GM19035 (cell line): Measurements from ENCODE around the gene IDS.
"Not testable (repeated sequence)": the region's sequence is repeated elsewhere in the genome, so short reads cannot be mapped to it uniquely, and the experiment has no call there.

ENCODE experiments used
- ATAC-seq: cut with Tn5 transposase; IDR thresholded peaks from one replicate; pipeline ENCODE4 v1.9.1; 2021; ENCODE audit not compliant: unreplicated experiment

The IDS gene, protein sequence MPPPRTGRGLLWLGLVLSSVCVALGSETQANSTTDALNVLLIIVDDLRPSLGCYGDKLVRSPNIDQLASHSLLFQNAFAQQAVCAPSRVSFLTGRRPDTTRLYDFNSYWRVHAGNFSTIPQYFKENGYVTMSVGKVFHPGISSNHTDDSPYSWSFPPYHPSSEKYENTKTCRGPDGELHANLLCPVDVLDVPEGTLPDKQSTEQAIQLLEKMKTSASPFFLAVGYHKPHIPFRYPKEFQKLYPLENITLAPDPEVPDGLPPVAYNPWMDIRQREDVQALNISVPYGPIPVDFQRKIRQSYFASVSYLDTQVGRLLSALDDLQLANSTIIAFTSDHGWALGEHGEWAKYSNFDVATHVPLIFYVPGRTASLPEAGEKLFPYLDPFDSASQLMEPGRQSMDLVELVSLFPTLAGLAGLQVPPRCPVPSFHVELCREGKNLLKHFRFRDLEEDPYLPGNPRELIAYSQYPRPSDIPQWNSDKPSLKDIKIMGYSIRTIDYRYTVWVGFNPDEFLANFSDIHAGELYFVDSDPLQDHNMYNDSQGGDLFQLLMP

DNA sequence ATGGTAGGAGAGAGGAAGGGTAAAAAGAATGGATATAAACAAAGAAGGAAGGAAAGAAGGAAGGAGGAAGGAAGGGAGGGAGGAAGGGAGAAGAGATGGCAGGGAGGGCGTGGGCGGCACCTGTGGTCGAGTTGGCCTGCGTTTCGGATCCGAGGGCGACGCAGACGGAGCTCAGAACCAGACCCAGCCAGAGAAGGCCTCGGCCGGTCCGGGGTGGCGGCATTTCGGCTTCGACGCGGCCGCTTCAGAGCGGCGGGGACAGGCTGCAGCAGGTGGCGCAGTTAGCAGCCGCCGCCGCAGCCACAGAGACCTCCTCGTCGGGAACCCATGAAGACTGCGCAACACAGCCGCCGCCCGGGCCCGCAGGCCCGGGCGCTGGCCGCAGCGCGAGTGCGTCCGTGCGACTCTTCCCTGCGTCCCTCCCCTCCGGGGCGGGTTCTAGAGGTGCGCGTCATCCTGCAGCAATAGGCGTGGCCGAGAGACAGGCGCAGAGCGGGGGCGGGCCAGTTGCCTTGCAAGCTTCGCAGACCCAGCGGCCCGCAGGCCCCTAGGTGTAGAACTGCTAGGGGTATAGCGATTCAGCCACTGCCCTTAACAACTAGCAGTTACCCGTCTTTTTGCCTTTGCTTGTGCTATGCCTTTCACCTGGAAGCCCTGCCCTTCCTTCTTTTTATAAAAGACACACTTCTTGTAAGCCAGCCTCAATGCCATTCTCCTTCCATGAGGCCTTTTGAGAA lies at the start of gene IDS:
Gene IDS, minus strand, starts transcription at position 392 of the 737 bp plus-strand sequence. Its CDS starts 169 bp downstream, at position 223.
- ATAC-seq = peak; percentile 78

DNA sequence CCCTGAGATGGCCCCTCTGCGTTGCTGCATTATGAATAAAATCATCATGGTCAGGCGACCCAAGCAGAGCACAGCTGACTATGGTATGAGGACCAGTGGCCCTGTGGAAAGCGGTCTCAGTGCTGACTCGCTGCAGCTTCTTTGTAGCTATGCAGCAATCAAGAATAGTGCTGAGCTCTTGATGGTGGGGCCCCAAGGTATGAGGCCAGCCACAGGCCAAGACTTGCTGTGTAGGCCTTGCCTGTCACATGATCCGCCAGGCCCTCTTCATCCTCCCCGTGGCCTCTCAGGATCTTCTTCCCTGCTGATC lies 46.8 kb upstream of the IDS start:
- not testable (repeated sequence) for ATAC-seq

DNA sequence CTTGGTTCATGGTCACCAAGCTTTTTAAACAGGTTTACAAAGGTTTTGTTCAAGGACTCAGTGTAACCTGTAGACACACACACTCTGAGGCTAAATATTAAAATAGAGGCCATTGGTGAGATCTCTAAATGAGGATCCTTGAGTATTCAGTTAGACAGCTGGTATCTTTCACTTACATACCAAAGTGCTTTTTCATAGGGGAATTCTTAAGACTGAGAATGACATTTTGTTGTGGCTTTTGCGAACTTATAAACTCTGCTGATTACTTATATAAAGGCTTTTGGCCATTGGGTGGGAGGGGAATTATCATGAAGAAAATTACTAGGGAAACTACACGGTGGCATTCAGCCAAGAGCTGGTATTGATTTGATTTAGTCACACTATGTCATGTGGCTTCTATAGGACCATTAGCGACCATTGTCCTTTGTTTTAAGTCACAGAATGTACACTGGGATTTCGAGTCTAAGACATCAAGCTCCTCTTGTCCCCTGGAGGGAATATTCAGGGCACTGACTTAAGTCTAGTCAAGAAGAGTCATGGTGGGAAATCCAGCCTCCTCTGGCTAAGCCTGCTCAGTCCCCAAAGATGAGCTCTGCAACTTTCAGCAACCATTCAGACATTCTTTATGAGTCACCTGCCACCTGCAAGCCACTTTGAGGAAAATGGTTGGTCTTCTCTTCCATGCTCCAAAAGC lies 46.3 kb upstream of the IDS start:
- not testable (repeated sequence) for ATAC-seq

DNA sequence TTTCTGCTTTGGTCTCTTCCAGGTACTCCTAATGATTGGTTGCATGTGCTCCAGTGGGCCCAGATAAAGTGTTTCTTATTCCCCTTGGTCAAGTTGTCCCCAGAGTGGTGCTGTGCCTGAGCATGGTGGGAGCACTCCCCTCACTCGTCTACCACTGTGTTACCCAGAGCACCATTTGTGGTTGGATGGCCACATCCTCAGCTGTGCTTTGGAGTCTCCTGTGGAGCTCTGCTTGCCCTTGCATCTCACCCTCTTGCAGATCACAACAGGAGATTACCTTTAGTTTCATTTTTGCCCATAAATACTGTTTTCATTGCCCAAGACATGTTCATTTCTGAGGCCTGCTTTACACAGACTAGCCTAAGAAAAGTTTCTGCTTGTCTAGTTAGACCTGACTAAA lies 45.3 kb upstream of the IDS start:
- ATAC-seq = not testable (repeated sequence)

DNA sequence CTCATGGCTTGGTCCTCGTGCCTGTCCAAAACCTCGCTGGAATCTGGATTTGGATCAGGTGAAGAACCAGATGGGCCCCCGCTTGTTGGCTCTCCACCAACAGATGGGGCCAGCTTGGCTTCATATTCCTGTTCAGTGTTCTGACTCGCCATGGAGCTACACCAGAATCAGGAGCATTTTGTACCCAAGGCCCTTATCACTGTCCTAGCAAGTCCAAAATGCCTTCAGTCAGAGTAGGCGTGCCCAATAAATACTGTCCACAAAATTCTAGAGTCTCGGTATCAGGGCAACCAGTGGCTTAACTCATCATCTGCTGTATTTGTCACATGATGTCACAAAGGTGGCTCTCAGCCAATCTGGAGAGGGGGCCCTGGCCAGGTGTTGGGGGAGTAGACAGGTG lies 44.6 kb upstream of the IDS start, which contains the start of gene HSFX3:
Gene HSFX3, minus strand, starts transcription at position 224 of the 400 bp plus-strand sequence. Its CDS starts 72 bp downstream, at position 152.
- ATAC-seq = not testable (repeated sequence)

DNA sequence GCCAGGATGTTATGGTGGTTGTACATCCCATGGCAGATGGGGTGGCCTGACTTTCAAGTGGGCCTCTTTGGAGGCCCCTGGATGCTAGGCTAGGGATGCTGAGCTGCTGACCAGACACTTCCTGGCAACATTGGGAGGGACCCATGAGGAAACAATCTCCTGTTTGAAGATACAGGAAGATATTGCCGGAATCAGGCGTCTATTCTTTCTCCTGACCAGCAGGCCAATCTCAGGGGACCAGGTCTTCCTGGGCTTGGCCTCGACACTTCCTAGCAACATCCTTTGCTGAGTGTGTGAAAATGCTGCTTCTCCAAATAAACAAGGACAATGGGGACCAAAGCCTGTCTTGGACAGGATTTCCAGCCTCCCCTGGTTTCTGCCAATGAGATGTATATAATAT lies 42.7 kb upstream of the IDS start:
- ATAC-seq = not testable (repeated sequence)

DNA sequence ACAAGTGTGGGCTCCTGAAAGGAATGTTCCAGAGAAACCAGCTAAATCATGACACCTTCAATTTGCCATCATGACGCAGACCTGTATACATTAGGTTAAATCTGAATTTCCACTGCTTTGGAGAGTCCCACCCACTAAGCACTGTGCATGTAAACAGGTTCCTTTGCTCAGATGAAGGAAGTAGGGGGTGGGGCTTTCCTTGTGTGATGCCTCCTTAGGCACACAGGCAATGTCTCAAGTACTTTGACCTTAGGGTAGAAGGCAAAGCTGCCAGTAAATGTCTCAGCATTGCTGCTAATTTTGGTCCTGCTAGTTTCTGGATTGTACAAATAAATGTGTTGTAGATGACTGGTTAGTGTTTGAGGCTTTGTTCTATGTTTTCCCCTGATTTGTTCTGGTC lies 41.9 kb upstream of the IDS start:
- not testable (repeated sequence) for ATAC-seq

DNA sequence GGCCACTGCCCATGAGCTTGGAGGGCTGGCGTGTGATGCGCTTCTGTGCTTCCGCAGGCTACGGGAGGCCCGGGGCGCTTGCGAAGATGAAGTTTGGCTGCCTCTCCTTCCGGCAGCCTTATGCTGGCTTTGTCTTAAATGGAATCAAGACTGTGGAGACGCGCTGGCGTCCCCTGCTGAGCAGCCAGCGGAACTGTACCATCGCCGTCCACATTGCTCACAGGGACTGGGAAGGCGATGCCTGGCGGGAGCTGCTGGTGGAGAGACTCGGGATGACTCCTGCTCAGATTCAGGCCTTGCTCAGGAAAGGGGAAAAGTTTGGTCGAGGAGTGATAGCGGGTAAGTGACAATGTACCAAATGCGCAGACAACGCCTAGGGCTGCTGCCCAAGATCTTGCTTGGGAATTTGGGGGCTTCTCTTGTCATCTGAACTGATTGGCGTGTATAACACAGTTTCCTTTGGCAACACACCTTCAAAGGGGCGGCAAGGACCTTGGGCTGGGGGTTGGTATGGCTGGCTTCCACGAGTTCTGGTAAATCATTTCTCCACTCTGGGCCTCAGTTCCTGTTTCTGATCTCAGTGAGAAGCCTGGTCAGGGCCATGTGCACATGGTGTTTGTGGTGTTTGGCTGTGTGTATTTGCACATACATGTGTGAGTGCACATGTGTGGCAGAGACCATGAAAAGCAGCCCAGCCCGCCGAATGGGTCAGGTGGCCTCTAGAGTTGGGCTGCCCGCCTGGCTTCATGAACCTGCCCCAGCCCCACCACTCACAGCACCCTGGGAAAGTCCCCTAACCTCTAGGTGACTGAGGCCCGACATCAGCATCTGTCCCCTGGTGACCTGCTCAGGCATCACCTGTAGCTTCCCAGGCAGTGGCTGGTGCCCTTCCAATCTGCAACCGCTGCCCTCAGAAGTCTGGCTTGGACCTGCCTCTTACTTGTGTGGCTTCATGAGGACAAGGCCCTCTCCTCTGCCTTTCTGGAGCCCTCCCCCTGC lies 40.7 kb upstream of the IDS start:
- ATAC-seq = not testable (repeated sequence)

DNA sequence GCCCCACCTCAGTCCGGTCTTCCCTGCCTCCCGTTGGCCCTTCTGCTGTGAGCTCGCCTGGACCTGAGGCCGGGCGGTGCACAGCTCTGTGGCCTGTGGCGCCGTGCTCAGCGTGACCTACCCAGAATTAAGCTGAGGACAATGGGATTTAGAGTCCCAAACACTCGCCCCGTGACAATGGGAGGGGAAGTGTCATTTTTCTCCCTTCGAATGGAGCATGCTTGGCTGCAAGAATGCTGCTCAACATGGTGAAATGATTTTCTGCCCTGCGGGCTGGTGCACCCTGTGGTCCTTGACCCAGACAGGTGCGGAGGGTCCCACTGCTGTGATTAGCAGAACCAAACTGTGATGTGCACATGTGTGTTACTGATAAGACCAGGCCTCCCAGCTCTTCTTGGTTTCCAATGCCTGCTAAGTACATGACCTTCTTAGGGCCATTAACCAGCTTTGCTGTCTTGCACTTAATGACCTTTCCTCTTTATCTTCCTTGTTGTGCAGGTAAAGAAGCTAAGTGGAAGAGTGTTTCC lies 36.5 kb upstream of the IDS start:
- ATAC-seq = no peak

DNA sequence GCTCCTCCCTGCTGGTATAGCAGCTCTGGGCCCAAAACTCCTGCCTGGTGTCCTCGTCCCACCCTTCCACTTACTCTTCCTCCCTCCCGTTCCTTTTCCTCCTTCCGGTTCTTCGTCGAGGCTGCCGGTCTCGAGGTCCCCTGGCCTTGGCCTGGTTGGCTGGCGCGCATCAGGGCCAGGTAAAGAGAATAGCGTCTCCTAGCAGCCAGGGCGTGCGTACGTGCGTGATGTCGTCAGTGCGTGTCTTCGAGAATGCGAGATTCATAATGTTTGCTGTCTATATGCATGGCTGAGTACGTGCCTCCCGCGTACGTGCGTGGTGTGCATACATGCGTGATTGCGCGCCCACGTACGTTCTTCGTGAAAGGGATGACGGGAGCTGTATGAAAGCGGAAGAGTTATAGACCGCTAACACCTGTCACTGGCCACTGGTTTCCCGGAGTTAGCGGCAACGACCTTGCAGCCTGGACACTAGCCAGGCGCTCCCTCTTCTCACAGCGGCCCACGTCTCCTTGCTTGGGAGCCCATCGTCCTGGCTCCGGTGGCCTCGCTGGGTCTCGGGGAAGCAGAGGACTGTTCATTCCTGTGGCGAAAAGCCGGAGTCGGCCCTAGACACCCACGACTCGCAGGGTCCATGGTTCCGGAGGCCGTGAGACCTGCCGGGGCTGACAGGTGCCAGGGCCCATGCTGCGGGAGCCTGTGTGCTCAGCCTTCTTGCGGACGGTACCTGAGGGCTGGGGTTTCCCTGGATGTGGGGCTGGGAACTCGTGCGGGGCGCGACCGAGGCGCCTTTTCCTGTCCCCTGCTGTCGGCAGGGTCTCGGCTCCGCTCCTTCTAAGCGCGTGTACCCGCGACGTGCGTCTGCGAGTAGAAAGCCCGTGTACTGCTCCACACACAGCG lies 35.8 kb upstream of the IDS start, which contains the start of gene EOLA1:
Gene EOLA1, plus strand, starts transcription at position 392 of the 900 bp plus-strand sequence. CDS start 4,619 bp downstream, outside the sequence.
- peak; percentile 82 for ATAC-seq

DNA sequence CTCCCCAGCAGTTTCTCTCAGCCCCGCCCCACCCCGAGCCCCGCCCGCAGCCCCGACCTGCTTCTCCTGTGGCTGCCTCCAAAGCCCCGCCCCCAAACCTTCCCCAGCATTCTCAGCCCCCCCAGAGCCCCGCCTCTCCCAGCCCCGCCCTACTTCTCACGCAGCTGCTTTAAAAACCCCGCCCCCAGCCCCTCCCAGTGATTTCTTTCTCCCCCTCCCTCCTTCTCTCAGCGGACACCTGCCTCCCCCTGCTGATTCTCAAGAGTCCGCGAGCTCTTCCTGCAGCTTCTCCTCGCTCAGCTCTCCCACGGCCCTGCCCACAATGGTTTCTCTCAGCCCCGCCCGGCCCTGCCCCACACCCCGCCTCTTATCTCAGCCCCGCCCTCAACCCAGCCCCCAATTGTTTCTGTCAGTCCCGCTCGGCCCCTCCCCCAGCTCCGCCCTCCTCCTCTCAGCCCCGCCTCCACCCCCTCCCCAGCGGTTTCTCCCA lies 35.1 kb upstream of the IDS start:
- ATAC-seq = peak; percentile 8

DNA sequence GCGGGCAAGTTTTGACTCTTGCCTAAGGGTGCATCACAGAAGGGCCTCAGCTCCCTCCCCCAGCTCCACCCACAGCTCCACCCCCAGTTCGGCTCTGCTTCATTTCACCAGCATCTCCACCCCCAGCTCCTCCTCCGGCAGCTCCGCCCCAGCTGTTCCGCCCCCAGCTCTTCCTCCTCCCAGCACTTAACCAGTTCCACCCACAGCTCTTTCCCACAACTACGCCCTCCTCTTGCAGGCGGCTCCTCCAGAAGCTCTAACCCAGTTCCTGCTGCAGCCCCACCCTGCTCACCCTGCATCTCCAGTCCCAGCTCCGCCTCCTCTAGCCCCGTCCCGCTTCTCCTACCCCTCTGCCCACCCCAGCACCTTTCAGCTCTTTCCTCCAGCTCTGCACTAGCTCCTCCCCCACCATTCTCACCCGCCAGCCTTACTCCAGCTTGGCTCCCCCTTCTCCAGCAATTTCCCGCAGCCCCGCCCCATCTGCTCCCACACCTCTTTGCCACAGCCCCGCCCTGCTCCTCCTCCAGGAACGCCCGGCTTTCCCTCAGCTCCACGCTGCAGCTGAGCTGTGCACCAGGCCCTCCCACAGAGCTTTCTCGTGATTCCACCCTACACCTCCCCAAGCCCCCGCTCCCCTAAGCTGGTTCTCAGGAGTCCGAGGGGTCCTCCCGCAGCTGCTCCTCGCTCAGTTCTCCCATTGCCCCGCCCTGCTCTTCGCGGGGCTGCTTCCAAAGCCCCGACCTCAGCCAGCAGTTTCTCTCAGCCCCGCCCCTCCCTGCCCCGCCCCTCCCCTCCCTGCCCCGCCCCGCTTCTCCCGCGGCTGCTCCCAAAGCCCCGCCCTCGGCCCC lies 34.4 kb upstream of the IDS start:
- peak; percentile 46 for ATAC-seq

DNA sequence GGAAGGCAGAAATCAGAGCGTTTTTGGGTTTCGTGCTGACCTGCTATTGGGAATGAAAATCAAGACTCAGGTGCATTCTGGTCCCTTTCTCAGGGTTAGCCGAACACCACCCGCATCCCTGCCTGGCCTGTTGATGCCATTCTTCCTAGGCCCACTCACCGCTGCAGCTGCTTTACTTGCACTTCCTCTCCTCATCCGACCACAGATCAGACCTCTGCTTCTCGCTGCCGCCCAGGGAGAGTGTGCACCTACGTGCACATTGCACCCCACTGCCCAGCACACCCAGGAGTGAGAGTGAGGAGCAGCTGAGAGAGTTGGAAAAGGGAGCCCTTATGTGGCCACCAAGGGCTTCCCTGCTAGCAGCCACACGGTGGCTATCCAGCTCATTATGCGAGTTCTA lies 32.4 kb upstream of the IDS start:
- not testable (repeated sequence) for ATAC-seq

DNA sequence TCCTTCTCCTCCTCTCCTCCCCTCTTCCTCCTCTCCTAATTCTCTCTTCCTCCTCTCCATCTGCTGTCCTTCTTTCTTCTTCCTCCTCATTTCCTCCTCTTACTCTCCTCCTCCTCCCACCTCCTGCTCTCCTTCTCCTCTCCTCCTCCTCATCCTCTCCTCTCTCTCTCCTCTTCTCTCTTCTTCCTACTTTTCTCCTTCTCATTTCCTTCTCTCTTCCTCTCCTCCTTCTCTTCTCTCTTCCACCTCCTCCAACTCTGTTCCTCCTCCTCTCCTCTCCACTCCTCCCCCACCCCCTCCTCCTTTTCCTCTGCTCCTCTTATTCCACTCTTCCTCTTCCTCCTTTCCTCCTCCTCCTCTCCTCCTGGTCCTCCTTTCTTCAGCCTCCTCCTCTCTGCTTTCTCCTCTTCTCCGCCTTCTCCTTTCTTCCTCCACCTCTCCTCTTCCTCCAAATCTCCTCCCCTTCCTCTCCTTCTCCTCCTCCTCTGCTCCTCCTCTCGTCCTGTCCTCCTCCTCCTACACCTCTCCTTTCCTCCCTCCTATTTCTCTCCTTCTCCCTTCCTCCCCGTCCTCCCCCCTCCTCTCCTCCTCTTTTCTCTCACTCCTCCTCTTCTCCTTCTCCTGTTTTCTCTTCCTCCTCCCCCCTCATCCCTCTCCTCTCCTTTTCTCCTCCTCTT lies 30.0 kb upstream of the IDS start:
- ATAC-seq = not testable (repeated sequence)

DNA sequence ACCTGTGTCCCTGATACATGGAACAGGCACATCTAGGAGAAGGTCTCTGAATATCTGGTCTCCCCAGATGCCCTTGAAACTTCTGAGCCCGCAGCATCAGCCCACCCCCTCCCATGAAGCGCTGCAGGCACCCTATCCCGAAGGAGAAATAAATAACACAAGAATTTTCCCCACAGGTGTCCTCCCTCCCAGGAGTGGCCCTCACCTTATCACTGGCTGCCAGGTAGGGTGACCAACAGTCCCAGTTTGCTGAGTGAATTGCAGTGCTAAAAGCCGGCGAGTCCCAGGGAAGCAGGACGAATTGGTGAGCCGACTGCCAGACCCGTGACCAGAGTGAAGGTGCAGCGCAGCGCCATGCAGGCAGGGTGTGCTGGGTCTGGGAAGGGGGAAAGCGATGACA lies 28.9 kb upstream of the IDS start:
- not testable (repeated sequence) for ATAC-seq

DNA sequence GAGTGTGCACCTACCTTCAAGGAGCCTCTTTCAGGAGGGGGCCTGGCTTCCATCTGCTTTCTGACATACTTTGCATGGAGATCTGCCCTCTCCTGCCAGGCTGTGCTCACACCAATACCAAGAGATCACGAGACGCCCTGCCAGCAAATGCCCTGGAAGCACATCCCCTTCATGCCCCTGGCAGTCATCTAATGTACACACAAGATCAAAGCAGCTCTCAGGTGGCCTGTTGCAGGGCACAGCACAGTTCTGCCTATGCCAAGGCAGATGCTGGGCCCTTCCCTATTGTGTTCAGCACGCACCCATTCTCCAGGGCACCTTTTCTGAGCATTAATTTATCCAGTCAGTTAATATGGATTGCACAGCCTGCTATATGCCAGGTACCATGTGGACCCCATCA lies 27.8 kb upstream of the IDS start:
- not testable (repeated sequence) for ATAC-seq

DNA sequence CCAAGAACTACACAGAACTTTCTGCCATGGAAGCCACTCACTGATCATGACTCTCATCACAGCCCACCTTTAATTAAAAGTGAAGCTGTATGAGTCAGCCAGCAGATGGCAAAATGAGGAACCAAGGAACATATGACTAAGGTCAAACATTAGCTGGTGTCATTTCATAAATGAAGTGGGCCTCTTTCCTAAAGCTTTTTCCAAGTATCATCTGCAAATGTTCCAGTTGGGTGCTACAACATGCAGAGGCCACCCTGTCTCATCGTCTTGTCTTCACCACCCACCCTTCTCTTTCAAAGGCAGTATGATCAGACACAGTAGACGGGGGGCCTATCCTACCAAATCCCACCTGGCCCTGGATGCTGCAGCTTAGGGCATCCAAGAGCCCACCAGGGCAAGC lies 26.5 kb upstream of the IDS start:
- ATAC-seq = no peak
